GM18519 (cell line): ENCODE data around the gene FAM43A.

Source experiments
- ATAC-seq: cut with Tn5 transposase; IDR thresholded peaks from one replicate; pipeline ENCODE4 v1.9.1; 2021; ENCODE audit warnings: mild to moderate bottlenecking, moderate library complexity; ENCODE audit not compliant: unreplicated experiment, low FRiP score

The FAM43A gene

GRCh38 chr3:194675081-194675640 is 10.5 kb upstream of the FAM43A start:
- no peak for ATAC-seq

GRCh38 chr3:194675680-194676079 is 10.0 kb upstream of the FAM43A start:
- no peak for ATAC-seq

- ATAC-seq: no peak
These were observed 9.2 kb upstream of the FAM43A start for GRCh38 chr3:194676471-194676870.

GRCh38 chr3:194680888-194681615 is 4.6 kb upstream of the FAM43A start:
- no peak for ATAC-seq

- ATAC-seq: no peak
These were observed 3.4 kb upstream of the FAM43A start for GRCh38 chr3:194682189-194682693.

GRCh38 chr3:194682694-194683310 is 2.9 kb upstream of the FAM43A start:
- no peak for ATAC-seq

- no peak for ATAC-seq
These were observed 2.3 kb upstream of the FAM43A start for GRCh38 chr3:194683380-194683779.

GRCh38 chr3:194685065-194685717 is 492 bp upstream of the FAM43A start:
- ATAC-seq: no peak

GRCh38 chr3:194686414-194686815 is 732 bp downstream of the FAM43A start:
- ATAC-seq: no peak

GRCh38 chr3:194686816-194687637 is 1.3 kb downstream of the FAM43A start:
- no peak for ATAC-seq

- ATAC-seq: no peak
These were observed 2.0 kb downstream of the FAM43A start for GRCh38 chr3:194687638-194688199.

GRCh38 chr3:194688200-194688740 is 2.6 kb downstream of the FAM43A start:
- ATAC-seq: no peak

- no peak for ATAC-seq
These were observed 3.3 kb downstream of the FAM43A start for GRCh38 chr3:194688946-194689345.

- no peak for ATAC-seq
These were observed 3.8 kb downstream of the FAM43A start for GRCh38 chr3:194689493-194689944.

- ATAC-seq: no peak
These were observed 5.1 kb downstream of the FAM43A start for GRCh38 chr3:194690501-194691372.

- ATAC-seq: peak; percentile 58
These were observed 6.0 kb downstream of the FAM43A start for GRCh38 chr3:194691481-194692283.

- ATAC-seq: no peak
These were observed 11.0 kb downstream of the FAM43A start for GRCh38 chr3:194696702-194697101.

GRCh38 chr3:194702545-194702944 is 16.9 kb downstream of the FAM43A start:
- ATAC-seq: no peak
